Stomach smooth muscle (tissue), 2 donors: Measurements from ENCODE around the gene TP63.

Experiments
- H3K27ac ChIP-seq: one replicate; pipeline ENCODE4 v1.7.0; 2013; ENCODE audit warnings: mild to moderate bottlenecking, low read length, inconsistent platforms
- H3K27me3 ChIP-seq, 2 donors: one replicate each; pipeline ENCODE4 v1.7.0; 2013; ENCODE audit warnings: low read length in 2 of 2; ENCODE audit not compliant: insufficient read depth in 2 of 2, control insufficient read depth in 1 of 2
- H3K36me3 ChIP-seq, 2 donors: one replicate each; pipeline ENCODE4 v1.7.0; 2013; ENCODE audit warnings: low read length in 2 of 2; ENCODE audit not compliant: control insufficient read depth in 2 of 2, insufficient read depth in 2 of 2
- H3K4me1 ChIP-seq: one replicate; pipeline ENCODE4 v1.7.0; 2013; ENCODE audit warnings: low read length; ENCODE audit not compliant: control insufficient read depth, insufficient read depth
- H3K4me3 ChIP-seq, 2 donors: one replicate each; pipeline ENCODE4 v1.7.0; 2013; ENCODE audit warnings: low read length in 2 of 2
- H3K9ac ChIP-seq, 2 donors: one replicate each; pipeline ENCODE4 v1.7.0; 2013; ENCODE audit warnings: low read length in 2 of 2, mild to moderate bottlenecking in 1 of 2
- H3K9me3 ChIP-seq, 2 donors: one replicate each; pipeline ENCODE4 v1.7.0; 2013; ENCODE audit warnings: low read length in 2 of 2; ENCODE audit not compliant: control insufficient read depth in 2 of 2
- donor health status: healthy.
- donor health status: Pancreatic carcinoma.

TP63 gene

GRCh38 chr3:189813647-189814240, 182.6 kb downstream of the TP63 start:
- Histone ChIP-seq H3K9ac (no peak overlapping the region), H3K4me3 (no peak overlapping the region), H3K36me3 (no peaks in the 10 kb centered on the region), H3K27ac (no peak overlapping the region), H3K27me3 (no peaks in the 10 kb centered on the region), H3K9me3 (no peaks in the 10 kb centered on the region), H3K4me1 (no peaks in the 10 kb centered on the region)

GRCh38 chr3:189820365-189820720, 189.2 kb downstream of the TP63 start:
- Histone ChIP-seq H3K4me1 (no peaks in the 10 kb centered on the region), H3K27me3 (no peaks in the 10 kb centered on the region), H3K9ac (no peak overlapping the region), H3K9me3 (no peaks in the 10 kb centered on the region), H3K4me3 (no peak overlapping the region), H3K36me3 (no peaks in the 10 kb centered on the region), H3K27ac (no peak overlapping the region)

- Histone ChIP-seq H3K36me3 (no peaks in the 10 kb centered on the region), H3K9ac (no peak overlapping the region), H3K9me3 (no peaks in the 10 kb centered on the region), H3K4me1 (no peaks in the 10 kb centered on the region), H3K27ac (no peak overlapping the region), H3K4me3 (no peak overlapping the region), H3K27me3 (no peaks in the 10 kb centered on the region)
Measured at GRCh38 chr3:189821262-189821661, 190.1 kb downstream of the TP63 start.

- Histone ChIP-seq H3K36me3 (no peaks in the 10 kb centered on the region), H3K4me3 (no peak overlapping the region), H3K4me1 (no peaks in the 10 kb centered on the region), H3K9ac (no peak overlapping the region), H3K27me3 (no peaks in the 10 kb centered on the region), H3K9me3 (no peaks in the 10 kb centered on the region), H3K27ac (no peak overlapping the region)
Measured at GRCh38 chr3:189822726-189823125, 191.5 kb downstream of the TP63 start.

- Histone ChIP-seq H3K27ac (no peak overlapping the region), H3K36me3 (no peaks in the 10 kb centered on the region)
Measured at GRCh38 chr3:189824629-189825312, 193.6 kb downstream of the TP63 start.

GRCh38 chr3:189826566-189826965, 195.4 kb downstream of the TP63 start:
- no peak overlapping the region for H3K9ac ChIP-seq
- H3K9me3 ChIP-seq = no peaks in the 10 kb centered on the region
- H3K4me1 ChIP-seq = no peaks in the 10 kb centered on the region
- no peak overlapping the region for H3K27ac ChIP-seq
- no peak overlapping the region for H3K4me3 ChIP-seq
- no peaks in the 10 kb centered on the region for H3K27me3 ChIP-seq
- no peaks in the 10 kb centered on the region for H3K36me3 ChIP-seq

More at GRCh38 chr3:189824629-189825312, 193.6 kb downstream of the TP63 start:
- Histone ChIP-seq H3K4me1 (no peaks in the 10 kb centered on the region), H3K9ac (no peak overlapping the region), H3K9me3 (no peaks in the 10 kb centered on the region), H3K27me3 (no peaks in the 10 kb centered on the region), H3K4me3 (no peak overlapping the region)

GRCh38 chr3:189827108-189827507, 195.9 kb downstream of the TP63 start:
- no peaks in the 10 kb centered on the region for H3K36me3 ChIP-seq
- no peak overlapping the region for H3K4me3 ChIP-seq
- H3K4me1 ChIP-seq = no peaks in the 10 kb centered on the region
- no peaks in the 10 kb centered on the region for H3K27me3 ChIP-seq
- H3K27ac ChIP-seq = no peak overlapping the region
- no peaks in the 10 kb centered on the region for H3K9me3 ChIP-seq
- H3K9ac ChIP-seq = no peak overlapping the region

- no peaks in the 10 kb centered on the region for H3K27me3 ChIP-seq
- H3K4me1 ChIP-seq = no peaks in the 10 kb centered on the region
- no peaks in the 10 kb centered on the region for H3K36me3 ChIP-seq
- no peak overlapping the region for H3K27ac ChIP-seq
- H3K9me3 ChIP-seq = no peaks in the 10 kb centered on the region
- H3K4me3 ChIP-seq = no peak overlapping the region
- no peak overlapping the region for H3K9ac ChIP-seq
Measured at GRCh38 chr3:189830401-189830800, 199.2 kb downstream of the TP63 start.

- H3K4me1 ChIP-seq = no peaks in the 10 kb centered on the region
- H3K4me3 ChIP-seq = no peak overlapping the region
- H3K9me3 ChIP-seq = no peaks in the 10 kb centered on the region
- no peak overlapping the region for H3K9ac ChIP-seq
- H3K27me3 ChIP-seq = no peaks in the 10 kb centered on the region
- H3K27ac ChIP-seq = no peak overlapping the region
- H3K36me3 ChIP-seq = no peaks in the 10 kb centered on the region
Measured at GRCh38 chr3:189833266-189833665, 202.1 kb downstream of the TP63 start.

GRCh38 chr3:189833996-189834395, 202.8 kb downstream of the TP63 start:
- Histone ChIP-seq H3K9ac (no peak overlapping the region), H3K4me3 (no peak overlapping the region), H3K36me3 (no peaks in the 10 kb centered on the region), H3K4me1 (no peaks in the 10 kb centered on the region), H3K27me3 (no peaks in the 10 kb centered on the region), H3K27ac (no peak overlapping the region), H3K9me3 (no peaks in the 10 kb centered on the region)

- Histone ChIP-seq H3K27me3 (no peaks in the 10 kb centered on the region), H3K4me1 (no peaks in the 10 kb centered on the region), H3K36me3 (no peaks in the 10 kb centered on the region), H3K9ac (no peak overlapping the region), H3K4me3 (no peak overlapping the region), H3K9me3 (no peaks in the 10 kb centered on the region), H3K27ac (no peak overlapping the region)
Measured at GRCh38 chr3:189834462-189834861, 203.3 kb downstream of the TP63 start.
